GM19023 (cell line): ENCODE measurements around the gene DYNLT3.

ENCODE experiments used
- ATAC-seq: cut with Tn5 transposase; IDR thresholded peaks from one replicate; pipeline ENCODE4 v1.9.1; 2021; ENCODE audit warnings: mild to moderate bottlenecking, moderate library complexity; ENCODE audit not compliant: unreplicated experiment

The DYNLT3 gene, protein sequence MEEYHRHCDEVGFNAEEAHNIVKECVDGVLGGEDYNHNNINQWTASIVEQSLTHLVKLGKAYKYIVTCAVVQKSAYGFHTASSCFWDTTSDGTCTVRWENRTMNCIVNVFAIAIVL

DNA sequence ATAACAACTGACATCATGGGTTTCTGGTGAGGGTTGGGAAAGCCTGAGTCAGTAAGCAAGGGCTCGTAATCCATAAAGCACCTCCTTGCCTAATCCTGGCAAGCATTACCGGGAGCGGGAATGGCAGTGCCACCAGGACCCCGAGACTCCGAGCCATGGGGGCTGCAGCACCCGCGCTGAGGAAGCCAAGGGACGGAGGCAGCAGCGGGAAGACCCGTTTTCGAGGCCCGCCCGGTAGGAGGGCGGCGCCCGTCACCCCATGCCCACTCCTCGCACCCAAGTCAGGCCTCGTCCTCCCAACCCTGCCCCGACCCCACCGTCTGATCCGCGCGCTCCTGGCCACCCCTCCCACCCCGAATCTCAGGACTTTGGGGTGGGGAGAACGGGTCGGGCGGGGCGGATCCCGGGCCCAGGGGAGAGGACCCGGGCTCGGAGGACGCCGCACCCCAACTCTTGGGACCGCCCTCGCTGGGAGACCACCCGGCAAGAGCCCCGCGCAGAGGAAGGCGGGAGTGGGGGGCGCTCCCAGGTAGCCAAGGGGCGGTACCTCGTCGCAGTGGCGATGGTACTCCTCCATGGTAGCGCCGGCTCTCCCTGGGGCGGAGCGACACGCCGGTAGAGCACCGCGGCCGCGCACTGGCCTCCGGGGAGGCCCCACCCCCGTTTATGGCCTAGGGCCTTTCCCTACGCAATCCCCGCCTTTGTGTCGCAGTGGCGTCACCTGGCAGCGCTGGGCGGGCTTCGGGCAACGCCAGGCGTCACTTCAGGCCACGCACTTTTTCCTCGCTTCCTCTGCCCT is at the start of gene DYNLT3:
TSS of gene DYNLT3 (minus strand) at position 638 of the 799 bp plus-strand sequence. CDS start at position 577, 61 bp downstream.
- ATAC-seq: peak; percentile 99

- ATAC-seq: no peak
These were observed 49.1 kb upstream of the DYNLT3 start for GRCh38 chrX:37896511-37896890.

DNA sequence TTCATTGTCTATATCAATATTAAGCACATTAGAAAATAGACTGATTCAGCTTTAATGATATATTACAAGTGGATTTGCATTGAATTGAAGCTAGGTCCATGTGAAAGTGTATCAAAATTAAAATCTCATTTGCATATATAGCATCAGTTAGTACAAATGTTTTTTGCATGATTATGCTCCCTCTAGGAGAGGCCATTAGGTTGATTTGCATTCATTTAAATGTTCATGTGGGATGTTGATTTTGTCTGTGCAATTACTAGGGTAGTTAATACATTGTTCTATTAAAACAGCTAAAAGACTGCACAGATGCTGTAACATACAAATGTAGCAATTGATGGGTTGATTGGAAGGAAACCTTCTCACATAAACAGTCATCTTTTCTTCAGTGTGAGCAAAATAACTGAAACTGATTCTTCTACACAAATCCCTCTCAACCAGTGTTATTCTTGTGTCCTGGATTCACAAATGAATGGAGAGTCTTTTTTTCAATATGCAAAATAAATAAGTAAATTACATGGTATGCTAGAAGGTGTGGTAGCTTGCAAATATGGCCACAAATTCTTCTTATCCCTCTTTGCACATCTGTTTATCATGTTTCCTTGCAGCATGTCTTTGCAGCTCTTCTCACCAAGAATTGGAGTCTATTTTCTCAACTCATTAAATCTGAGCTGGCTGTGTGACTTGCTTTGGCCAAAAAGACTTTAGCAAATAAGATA is 48.6 kb upstream of the DYNLT3 start:
- no peak for ATAC-seq

DNA sequence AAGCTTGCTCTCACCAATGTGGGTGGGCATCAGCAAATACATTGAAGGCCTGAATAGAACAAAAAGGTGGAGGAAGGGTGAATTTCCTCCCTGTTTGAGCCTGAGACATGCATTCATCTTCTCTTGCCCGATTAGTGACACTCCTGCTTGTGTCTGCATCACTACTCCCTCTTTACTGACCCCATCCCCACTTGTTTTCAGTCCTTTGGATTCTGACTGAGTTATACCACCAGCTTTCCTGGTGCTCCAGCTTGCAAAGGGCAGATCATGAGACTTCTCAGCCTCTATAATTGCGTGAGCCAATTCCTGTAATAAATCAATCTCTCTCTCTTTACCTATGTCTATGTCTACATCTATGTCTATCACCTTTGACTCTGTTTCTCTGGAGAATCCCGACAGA is 47.4 kb upstream of the DYNLT3 start:
- no peak for ATAC-seq

DNA sequence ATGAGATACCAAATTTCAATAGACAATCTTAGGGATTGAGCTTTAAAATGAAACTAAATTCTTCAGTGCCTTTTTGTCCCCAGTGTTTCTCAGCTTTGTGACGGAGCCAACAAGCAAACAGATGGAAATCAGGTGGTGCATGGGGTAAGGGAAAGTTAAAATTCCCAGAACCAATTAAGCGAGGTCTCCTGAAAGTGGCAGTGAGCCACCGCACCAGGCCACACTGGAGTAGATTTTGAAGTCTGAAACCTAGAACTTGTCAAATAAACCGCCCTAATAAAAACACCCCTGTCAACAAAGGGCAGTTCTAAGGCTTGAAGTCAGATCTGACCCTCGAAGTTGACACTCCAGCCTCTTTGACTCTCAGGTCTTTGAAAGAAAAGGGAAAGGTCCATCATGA is 40.6 kb upstream of the DYNLT3 start:
- ATAC-seq: no peak

DNA sequence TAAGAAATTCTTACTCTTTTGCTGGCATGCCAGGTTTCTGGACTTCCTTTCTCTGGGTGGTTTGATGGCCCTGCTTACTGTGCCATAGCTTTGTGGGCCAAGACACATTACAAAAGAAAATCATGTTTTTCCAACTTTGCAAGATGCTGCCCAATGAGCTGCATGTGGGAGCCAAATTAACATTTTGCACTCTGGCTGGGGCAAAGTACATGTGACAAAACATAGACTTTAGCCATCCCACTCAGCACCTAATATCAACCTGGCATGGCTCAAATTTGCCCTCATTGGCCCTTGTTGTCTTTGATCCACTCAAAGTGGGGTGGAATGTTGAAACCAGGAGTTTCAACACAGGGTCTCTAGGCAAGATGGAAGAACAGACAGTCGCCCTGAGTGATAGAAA is 40.0 kb upstream of the DYNLT3 start:
- ATAC-seq: no peak

GRCh38 chrX:37883196-37883595 is 35.8 kb upstream of the DYNLT3 start:
- ATAC-seq: no peak

DNA sequence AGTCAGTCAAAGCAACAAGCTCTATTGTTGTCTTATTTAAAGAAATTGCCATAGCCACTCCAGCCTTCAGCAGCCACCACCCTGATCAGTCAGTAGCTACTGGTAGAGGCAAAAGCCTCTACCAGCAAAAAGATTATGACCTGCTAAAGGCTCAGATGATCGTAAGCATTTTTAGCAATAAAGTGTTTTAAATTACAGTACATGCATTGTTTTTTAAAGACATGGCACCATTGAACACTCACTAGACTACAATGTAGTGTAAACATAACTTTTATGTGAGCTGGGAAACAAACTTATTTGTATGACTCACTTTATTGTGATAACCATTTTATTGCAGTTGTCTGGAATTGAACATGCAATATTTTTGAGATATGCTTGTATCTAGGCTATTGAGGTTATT is 32.3 kb upstream of the DYNLT3 start:
- no peak for ATAC-seq

GRCh38 chrX:37876716-37877115 is 29.3 kb upstream of the DYNLT3 start:
- ATAC-seq: no peak

- ATAC-seq: no peak
These were observed 28.3 kb upstream of the DYNLT3 start for GRCh38 chrX:37875675-37876074.

DNA sequence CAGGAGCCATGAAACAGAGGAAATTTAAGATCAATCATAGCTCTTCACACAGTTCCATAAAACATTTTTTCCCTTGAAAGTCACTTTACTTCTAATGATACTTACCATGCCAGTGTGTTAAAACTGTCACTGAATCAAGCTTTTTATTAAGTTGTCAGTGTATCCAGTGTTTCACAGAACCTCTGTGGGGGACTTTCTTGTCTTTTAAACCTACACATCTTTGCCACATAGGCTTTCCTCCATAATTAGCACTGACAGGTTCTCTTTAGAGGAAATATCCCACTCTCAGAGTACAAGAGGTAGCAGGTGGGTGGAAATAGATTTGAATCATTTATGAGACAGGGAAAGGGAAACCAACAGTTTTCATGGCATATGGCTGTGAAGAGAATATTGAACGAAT is 25.8 kb upstream of the DYNLT3 start:
- no peak for ATAC-seq

DNA sequence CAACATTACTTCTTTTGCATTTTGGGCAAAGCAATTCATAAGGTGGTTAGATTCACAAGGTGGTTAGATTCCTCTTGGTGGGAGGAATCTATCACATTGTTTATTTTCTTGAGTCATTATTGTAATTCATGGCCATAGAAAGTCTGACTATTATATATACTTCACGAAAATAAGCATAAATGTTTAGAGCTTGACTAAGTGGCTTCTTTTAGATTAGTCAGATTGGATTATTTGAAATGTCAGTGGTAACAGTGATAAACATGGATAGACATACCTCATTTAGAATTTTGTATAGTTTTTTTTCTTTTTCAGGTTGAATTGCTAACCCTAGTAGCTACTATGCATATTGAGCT is 24.9 kb upstream of the DYNLT3 start:
- ATAC-seq: no peak

GRCh38 chrX:37871626-37872302 is 24.4 kb upstream of the DYNLT3 start:
- no peak for ATAC-seq

DNA sequence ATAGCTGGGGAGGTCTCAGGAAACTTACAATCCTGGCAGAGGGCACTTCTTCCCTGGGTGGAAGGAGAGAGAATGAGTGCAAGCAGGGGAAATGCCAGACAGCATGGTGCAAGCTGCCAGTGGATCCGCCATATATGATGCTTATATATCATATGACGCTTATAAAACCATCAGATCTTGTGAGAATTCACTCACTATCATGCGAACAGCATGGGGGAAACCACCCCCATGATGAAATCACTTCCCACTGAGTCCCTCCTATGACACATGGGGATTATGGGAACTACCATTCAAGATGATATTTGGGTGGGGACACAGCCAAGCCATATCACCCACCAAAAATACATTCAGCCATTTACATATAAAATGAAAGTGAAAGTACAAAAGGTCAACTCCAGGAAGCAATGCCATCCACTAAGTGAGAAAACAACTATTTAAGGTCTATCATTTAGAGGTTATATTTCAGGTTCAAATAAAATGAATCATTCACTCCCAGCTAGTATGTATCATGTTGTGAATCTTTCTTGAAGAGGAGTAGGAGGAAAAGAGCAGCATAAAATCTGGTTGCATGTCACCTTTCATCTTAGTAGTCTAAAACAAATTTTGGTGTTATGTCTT is 20.3 kb upstream of the DYNLT3 start:
- no peak for ATAC-seq

DNA sequence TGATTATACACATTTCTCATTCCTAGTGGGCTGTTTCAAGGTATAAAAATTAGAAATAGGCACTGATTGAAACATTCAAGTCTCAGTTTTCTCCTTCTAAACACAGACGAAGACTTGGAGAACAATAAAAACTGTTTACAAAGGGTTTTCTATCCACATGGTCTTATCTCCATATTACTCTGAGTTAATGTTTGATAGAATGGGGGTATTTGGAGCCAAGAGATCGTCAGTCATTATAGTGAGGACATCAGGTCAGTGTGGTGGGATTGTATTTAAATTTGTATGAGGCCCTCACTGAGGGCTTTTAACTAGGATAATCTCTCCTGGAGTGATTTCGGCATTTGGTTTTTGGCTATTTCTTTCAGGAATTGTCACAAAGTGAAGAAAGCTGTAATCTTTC is 16.4 kb upstream of the DYNLT3 start:
- no peak for ATAC-seq

GRCh38 chrX:37862851-37863250 is 15.5 kb upstream of the DYNLT3 start:
- ATAC-seq: no peak

DNA sequence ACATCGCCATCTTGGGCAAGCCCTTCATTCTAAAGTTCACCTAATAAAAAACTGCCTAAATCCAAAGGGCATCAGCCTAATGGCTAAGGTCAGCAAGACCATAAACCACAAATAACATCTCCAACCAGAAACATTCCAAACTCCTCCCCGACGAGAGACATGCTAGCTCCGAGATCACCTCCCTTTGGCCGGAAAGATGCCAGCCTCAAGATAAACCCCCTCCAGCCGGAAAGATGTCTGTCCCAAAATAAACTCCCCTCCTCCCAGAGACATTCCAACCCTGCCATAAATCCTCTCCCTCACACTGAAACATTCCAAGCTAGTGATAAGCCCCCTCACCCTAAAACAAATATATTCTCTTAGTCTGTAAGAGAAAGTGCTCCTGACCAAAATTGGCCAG is 13.3 kb upstream of the DYNLT3 start:
- no peak for ATAC-seq

DNA sequence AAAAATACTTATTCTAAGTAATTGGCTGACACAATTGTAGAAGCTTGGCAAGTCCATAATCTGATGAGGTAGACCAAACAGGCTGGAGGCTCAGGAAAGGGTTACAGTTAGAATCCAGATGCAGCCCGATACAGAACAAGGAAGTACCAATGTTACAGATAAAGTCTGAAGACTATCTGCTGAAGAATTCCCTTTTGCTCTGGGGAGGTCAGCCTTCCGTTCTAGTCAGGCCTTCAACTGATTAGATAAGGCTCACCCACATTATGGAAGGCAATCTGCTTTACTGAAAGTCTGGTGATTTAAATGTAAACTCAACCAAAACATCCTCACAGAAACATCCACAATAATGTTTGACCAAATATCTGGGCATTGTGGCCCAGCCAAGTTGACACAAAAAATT is 7.4 kb upstream of the DYNLT3 start:
- no peak for ATAC-seq

DNA sequence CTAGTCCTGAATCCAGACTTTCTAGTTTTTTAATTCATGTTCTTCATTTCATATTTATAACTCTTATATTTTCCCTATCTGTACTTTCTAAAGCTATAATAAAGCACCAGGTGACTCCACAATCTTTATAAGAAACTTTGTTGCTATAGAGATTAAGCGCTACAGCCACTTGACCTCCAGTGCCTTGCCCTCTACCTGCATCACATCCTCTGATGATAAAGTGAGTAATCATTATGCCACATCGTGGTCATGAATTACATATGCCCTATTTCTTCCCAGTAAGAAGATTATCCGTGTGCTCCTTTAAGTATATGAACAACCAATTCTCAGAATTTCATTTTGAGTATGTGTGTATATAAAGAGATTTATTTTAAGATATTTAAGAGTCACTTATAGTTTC is 6.8 kb upstream of the DYNLT3 start:
- ATAC-seq: no peak

DNA sequence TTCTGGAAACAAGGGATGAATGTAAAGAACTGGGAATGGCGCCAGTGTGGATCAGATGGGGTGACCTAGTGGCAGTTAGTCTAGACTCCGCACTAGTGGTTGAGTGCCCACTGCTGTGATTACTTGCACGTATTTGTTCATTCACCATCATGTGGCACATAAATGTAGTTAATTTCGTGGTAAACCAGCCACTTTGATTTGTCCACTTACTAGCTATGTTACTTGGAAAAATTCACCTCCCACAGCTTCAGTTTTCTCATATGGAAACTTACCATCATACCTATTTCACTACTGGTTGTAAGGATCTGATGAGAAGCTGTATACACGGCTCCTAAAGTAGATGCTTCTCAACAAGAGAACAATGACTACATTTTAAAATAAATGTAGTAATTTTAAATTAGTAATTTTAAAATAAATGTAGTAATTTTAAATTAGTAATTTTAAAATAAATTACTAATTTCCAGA is 394 bp upstream of the DYNLT3 start:
- ATAC-seq: no peak

- no peak for ATAC-seq
These were observed 825 bp downstream of the DYNLT3 start for GRCh38 chrX:37846558-37846933.
